KMS-11 (cell line): ENCODE data around the gene ZSCAN30.

Experiments used
- H2AFZ ChIP-seq: fragments of 200-600 bp; sonication (generic); 2 replicates; pipeline ENCODE4 v1.6.1; 2016; ENCODE audit warnings: antibody characterized with exemption, mixed run types, low read depth
- H3K27ac ChIP-seq: fragments of 200-600 bp; sonication (generic); 2 replicates; pipeline ENCODE4 v1.6.1; 2016; ENCODE audit warnings: mild to moderate bottlenecking, mixed run types
- H3K27me3 ChIP-seq: fragments of 200-600 bp; sonication (generic); 2 replicates; pipeline ENCODE4 v1.6.1; 2017; ENCODE audit warnings: mild to moderate bottlenecking, low read depth, mixed run types, moderate library complexity; ENCODE audit not compliant: insufficient read depth
- H3K36me3 ChIP-seq: fragments of 200-600 bp; sonication (generic); 2 replicates; pipeline ENCODE4 v1.6.1; 2017; ENCODE audit warnings: mild to moderate bottlenecking, mixed run types; ENCODE audit not compliant: insufficient read depth
- H3K4me1 ChIP-seq: fragments of 200-600 bp; sonication (generic); 2 replicates; pipeline ENCODE4 v1.6.1; 2016; ENCODE audit warnings: mild to moderate bottlenecking, low read depth, mixed run types; ENCODE audit not compliant: poor library complexity, severe bottlenecking
- H3K4me2 ChIP-seq: fragments of 200-600 bp; sonication (generic); 2 replicates; pipeline ENCODE4 v1.7.0; 2016; ENCODE audit warnings: mild to moderate bottlenecking, mixed run types
- H3K4me3 ChIP-seq: fragments of 200-600 bp; sonication (generic); IDR thresholded peaks from 2 replicates; pipeline ENCODE4 v1.6.1; 2017; ENCODE audit warnings: low read depth, low read length, mixed read lengths; ENCODE audit not compliant: insufficient read depth
- H3K79me2 ChIP-seq: fragments of 200-600 bp; sonication (generic); 2 replicates; pipeline ENCODE4 v1.6.1; 2016; ENCODE audit warnings: low read depth, mixed run types; ENCODE audit not compliant: insufficient read depth
- H3K9ac ChIP-seq: fragments of 200-600 bp; sonication (generic); 2 replicates; pipeline ENCODE4 v1.6.1; 2016; ENCODE audit warnings: mild to moderate bottlenecking, mixed run types
- H4K20me1 ChIP-seq: fragments of 200-600 bp; sonication (generic); 2 replicates; pipeline ENCODE4 v1.6.1; 2016; ENCODE audit warnings: mild to moderate bottlenecking, mixed run types; ENCODE audit not compliant: insufficient read depth
- TF ChIP-seq, protein P1 (sequence below): fragments of 200-600 bp; sonication (generic); conservative IDR thresholded peaks from 2 replicates; pipeline ENCODE4 v1.6.1; 2017; ENCODE audit warnings: low read depth, mild to moderate bottlenecking, antibody characterized with exemption, low read length, moderate library complexity, mixed read lengths

The ZSCAN30 gene

GRCh38 chr18:35290094-35290735, at the start of gene ZSCAN30:
Gene ZSCAN30, minus strand, starts transcription at chr18:35290229. Its CDS starts 25,877 bp downstream, at chr18:35264352.
- H3K36me3 ChIP-seq = no peaks in the 10 kb centered on the region
- H3K27me3 ChIP-seq = no peaks in the 10 kb centered on the region
- H3K27ac ChIP-seq = peak within 1 kb of the TSS; percentile 43
- peak within 1 kb of the TSS; percentile 82 for H3K9ac ChIP-seq
- H3K4me2 ChIP-seq = peak within 1 kb of the TSS; percentile 92
- H3K79me2 ChIP-seq = peaks cover 16% of the 10 kb centered on the region
- TF ChIP-seq, protein P1, sequence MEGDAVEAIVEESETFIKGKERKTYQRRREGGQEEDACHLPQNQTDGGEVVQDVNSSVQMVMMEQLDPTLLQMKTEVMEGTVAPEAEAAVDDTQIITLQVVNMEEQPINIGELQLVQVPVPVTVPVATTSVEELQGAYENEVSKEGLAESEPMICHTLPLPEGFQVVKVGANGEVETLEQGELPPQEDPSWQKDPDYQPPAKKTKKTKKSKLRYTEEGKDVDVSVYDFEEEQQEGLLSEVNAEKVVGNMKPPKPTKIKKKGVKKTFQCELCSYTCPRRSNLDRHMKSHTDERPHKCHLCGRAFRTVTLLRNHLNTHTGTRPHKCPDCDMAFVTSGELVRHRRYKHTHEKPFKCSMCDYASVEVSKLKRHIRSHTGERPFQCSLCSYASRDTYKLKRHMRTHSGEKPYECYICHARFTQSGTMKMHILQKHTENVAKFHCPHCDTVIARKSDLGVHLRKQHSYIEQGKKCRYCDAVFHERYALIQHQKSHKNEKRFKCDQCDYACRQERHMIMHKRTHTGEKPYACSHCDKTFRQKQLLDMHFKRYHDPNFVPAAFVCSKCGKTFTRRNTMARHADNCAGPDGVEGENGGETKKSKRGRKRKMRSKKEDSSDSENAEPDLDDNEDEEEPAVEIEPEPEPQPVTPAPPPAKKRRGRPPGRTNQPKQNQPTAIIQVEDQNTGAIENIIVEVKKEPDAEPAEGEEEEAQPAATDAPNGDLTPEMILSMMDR = no peak
- no peaks in the 10 kb centered on the region for H4K20me1 ChIP-seq
- peaks cover 13% of the 10 kb centered on the region for H3K4me1 ChIP-seq
- peak within 1 kb of the TSS; percentile 53 for H3K4me3 ChIP-seq
- peak within 1 kb of the TSS; percentile 83 for H2AFZ ChIP-seq

DNA sequence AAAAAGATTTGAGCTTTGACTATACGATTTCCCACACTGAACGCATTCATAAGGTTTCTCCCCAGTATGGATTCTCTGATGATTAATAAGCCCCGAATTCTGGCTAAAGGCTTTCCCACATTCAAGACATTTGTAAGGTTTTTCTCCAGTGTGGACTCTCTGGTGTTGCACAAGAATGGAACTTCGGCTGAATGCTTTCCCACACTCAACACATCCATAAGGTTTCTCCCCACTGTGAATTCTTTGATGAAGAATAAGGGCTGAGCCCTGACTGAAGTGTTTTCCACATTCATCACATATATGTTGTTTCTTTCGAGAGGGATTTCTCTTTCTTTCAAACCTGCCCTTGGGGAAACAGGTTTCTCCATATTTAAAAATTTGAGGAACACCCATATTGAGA, 47.3 kb upstream of the ZSCAN30 start:
- H2AFZ ChIP-seq = no peak overlapping the region
- peaks cover under 1% of the 10 kb centered on the region for H3K4me1 ChIP-seq
- peaks cover 26% of the 10 kb centered on the region for H3K79me2 ChIP-seq
- TF ChIP-seq, protein P1 = no peak
- H3K36me3 ChIP-seq = peaks cover 47% of the 10 kb centered on the region; the same call in 1 of the 2 replicates
- H3K27me3 ChIP-seq = no peaks in the 10 kb centered on the region
- no peak overlapping the region for H3K4me2 ChIP-seq
- no peak overlapping the region for H3K4me3 ChIP-seq
- H4K20me1 ChIP-seq = peaks cover under 1% of the 10 kb centered on the region; the same call in 1 of the 2 replicates
- H3K27ac ChIP-seq = no peak overlapping the region
- H3K9ac ChIP-seq = no peak overlapping the region

DNA sequence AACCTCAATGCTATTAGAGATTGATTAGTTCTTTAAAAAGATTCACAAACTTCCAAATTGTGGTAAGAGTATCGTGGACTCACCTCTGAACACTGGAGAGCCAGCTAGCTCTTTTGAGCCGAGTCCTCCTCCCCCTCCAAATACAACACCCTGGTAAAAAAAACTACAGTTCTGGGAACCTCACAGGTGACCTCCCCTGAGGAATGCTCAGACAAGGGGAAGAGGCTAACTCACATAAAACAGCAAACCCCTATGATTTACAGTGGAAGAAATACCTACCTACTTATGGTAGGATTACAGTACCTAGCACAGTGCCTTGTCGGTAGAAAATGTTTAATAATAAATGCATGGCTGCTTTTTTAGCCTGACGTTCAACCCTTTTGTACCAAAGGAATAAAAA, 45.8 kb upstream of the ZSCAN30 start:
- Histone ChIP-seq H3K27me3 (no peaks in the 10 kb centered on the region), H2AFZ (no peak overlapping the region), H4K20me1 (no peaks in the 10 kb centered on the region), H3K36me3 (peaks cover 44% of the 10 kb centered on the region; the same call in 1 of the 2 replicates), H3K4me2 (no peak overlapping the region), H3K4me3 (no peak overlapping the region), H3K9ac (no peak overlapping the region), H3K27ac (no peak overlapping the region), H3K79me2 (peaks cover 12% of the 10 kb centered on the region), H3K4me1 (no peaks in the 10 kb centered on the region)
- TF ChIP-seq, protein P1 = no peak

DNA sequence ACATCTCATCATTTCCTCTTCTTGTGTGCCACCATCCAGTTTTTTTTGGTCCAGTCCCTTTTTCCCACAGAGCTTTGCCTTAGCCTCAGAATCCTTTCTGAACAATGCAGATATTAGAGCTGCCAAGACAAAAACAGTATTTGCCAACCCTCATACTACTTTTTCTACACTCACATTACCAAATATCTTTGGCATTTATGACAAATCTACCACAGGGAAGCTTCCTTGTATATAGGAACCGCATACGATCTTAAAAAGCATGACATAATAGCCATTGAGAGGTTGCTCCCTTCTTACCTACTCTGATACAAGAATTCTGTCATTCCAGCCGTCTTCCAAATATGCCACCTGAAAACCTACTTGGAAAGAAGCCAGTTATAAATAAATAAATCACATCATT, 44.8 kb upstream of the ZSCAN30 start:
- Histone ChIP-seq H3K4me1 (no peaks in the 10 kb centered on the region), H3K79me2 (0 out of 2 replicates have a peak, but pooled peaks cover 1% of the 10 kb centered on the region), H3K9ac (no peak overlapping the region), H3K27me3 (no peaks in the 10 kb centered on the region), H3K4me2 (no peak overlapping the region), H4K20me1 (no peaks in the 10 kb centered on the region), H3K27ac (no peak overlapping the region), H3K4me3 (no peak overlapping the region), H3K36me3 (peaks cover 36% of the 10 kb centered on the region; the same call in 1 of the 2 replicates), H2AFZ (no peak overlapping the region)
- TF ChIP-seq, protein P1 = no peak
